Neural progenitor cell (in vitro differentiated cells): ENCODE results near the gene KBTBD4. TPM values are rescaled to one million over a fixed set of nuclear protein-coding genes. Genes with fewer than 3 reads are reported as not detected.

Experiments used
- DNase-seq: peaks from one replicate; pipeline ENCODE4 v3.0.0-alpha.2; 2016; ENCODE audit warnings: low spot score
- H2AFZ ChIP-seq: fragments of 200-600 bp; sonication (generic); replicated peaks from 2 replicates; pipeline ENCODE4 v1.6.1; 2016; ENCODE audit warnings: antibody characterized with exemption
- H3F3A ChIP-seq: fragments of 200-600 bp; sonication (generic); 2 replicates; pipeline ENCODE4 v1.6.1; 2016; ENCODE audit warnings: antibody characterized with exemption, low read depth
- H3K27ac ChIP-seq: fragments of 200-600 bp; sonication (generic); 2 replicates; pipeline ENCODE4 v1.5.1; 2016; ENCODE audit warnings: mild to moderate bottlenecking
- H3K27me3 ChIP-seq: fragments of 200-600 bp; sonication (generic); 2 replicates; pipeline ENCODE4 v1.6.1; 2016; ENCODE audit warnings: mild to moderate bottlenecking, moderate library complexity
- H3K36me3 ChIP-seq: fragments of 200-600 bp; sonication (generic); 2 replicates; pipeline ENCODE4 v1.5.1; 2016
- H3K4me1 ChIP-seq: fragments of 200-600 bp; sonication (generic); 2 replicates; pipeline ENCODE4 v1.6.1; 2016; ENCODE audit warnings: mixed run types
- H3K4me2 ChIP-seq: fragments of 200-600 bp; sonication (generic); 2 replicates; pipeline ENCODE4 v1.6.1; 2016
- H3K4me3 ChIP-seq: fragments of 200-600 bp; sonication (generic); 2 replicates; pipeline ENCODE4 v1.5.1; 2016
- H3K79me2 ChIP-seq: fragments of 200-600 bp; sonication (generic); 2 replicates; pipeline ENCODE4 v1.6.1; 2016; ENCODE audit warnings: low read depth
- H3K9ac ChIP-seq: fragments of 200-600 bp; sonication (generic); 2 replicates; pipeline ENCODE4 v1.6.1; 2016
- H3K9me3 ChIP-seq: fragments of 200-600 bp; sonication (generic); 2 replicates; pipeline ENCODE4 v1.5.1; 2016; ENCODE audit warnings: low read depth
- H4K20me1 ChIP-seq: fragments of 200-600 bp; sonication (generic); 2 replicates; pipeline ENCODE4 v1.6.1; 2016; ENCODE audit warnings: low read depth
- H3K27ac Mint-ChIP-seq: 3 replicates; pipeline ENCODE4 v1.8.0; 2021; ENCODE audit warnings: mixed read lengths
- H3K27me3 Mint-ChIP-seq: 2 replicates; pipeline ENCODE4 v1.8.0; 2022; ENCODE audit warnings: low read depth, mild to moderate bottlenecking, inconsistent platforms, moderate library complexity, mixed read lengths; ENCODE audit not compliant: insufficient read depth
- H3K36me3 Mint-ChIP-seq: 3 replicates; pipeline ENCODE4 v1.8.0; 2021; ENCODE audit warnings: mixed read lengths
- H3K4me1 Mint-ChIP-seq: 3 replicates; pipeline ENCODE4 v1.8.0; 2021; ENCODE audit warnings: mixed read lengths
- H3K4me3 Mint-ChIP-seq: 3 replicates; pipeline ENCODE4 v1.8.0; 2021; ENCODE audit warnings: mild to moderate bottlenecking, moderate library complexity, mixed read lengths
- H3K9me3 Mint-ChIP-seq: 3 replicates; pipeline ENCODE4 v1.8.0; 2020; ENCODE audit warnings: mixed read lengths
- CTCF ChIP-seq: fragments of 200-600 bp; sonication (generic); IDR thresholded peaks from 2 replicates; pipeline ENCODE4 v1.5.1; 2017; ENCODE audit warnings: antibody characterized with exemption, mild to moderate bottlenecking
- EZH2 ChIP-seq: fragments of 200-600 bp; sonication (generic); IDR thresholded peaks from 2 replicates; pipeline ENCODE4 v1.6.1; 2017; ENCODE audit warnings: antibody characterized with exemption, mild to moderate bottlenecking, moderate library complexity
- EZH2phosphoT487 ChIP-seq: fragments of 200-600 bp; sonication (generic); IDR thresholded peaks from 2 replicates; pipeline ENCODE4 v1.6.1; 2017; ENCODE audit warnings: antibody characterized with exemption
- total RNA-seq: library from RNA; depleted of rRNA; stranded (reverse); fragments of >200 nt; gene quantifications from 2 replicates; pipeline ENCODE4 v1.2.3, GENCODE V29; 2015; ENCODE audit warnings: low replicate concordance

The KBTBD4 gene
- total RNA-seq, 1 donor from 2014 or later, result 19.5 TPM

- no peak overlapping the region for H3K4me3 ChIP-seq
- H3F3A ChIP-seq, result peaks cover 8% of the 10 kb centered on the region
- no peaks in the 10 kb centered on the region for H3K9me3 ChIP-seq
- Mint-ChIP-seq H3K4me3 (no peak overlapping the region), H3K36me3 (peaks cover 9% of the 10 kb centered on the region), H3K27me3 (no peaks in the 10 kb centered on the region), H3K9me3 (no peaks in the 10 kb centered on the region), H3K27ac (no peak overlapping the region), H3K4me1 (peaks cover 32% of the 10 kb centered on the region)
- peaks cover 99% of the 10 kb centered on the region for H4K20me1 ChIP-seq
- H3K4me1 ChIP-seq, result peaks cover 9% of the 10 kb centered on the region
- TF ChIP-seq EZH2 (no peak), CTCF (no peak), EZH2phosphoT487 (no peak)
- H3K27ac ChIP-seq, result no peak overlapping the region
- no peak overlapping the region for H3K9ac ChIP-seq
- H3K27me3 ChIP-seq, result no peaks in the 10 kb centered on the region
- H2AFZ ChIP-seq, result no peak overlapping the region
- no peaks in the 10 kb centered on the region for H3K36me3 ChIP-seq
- H3K79me2 ChIP-seq, result peaks cover 100% of the 10 kb centered on the region
- H3K4me2 ChIP-seq, result no peak overlapping the region
- DNase-seq, result no peak
These were observed 44.0 kb downstream of the KBTBD4 start for GRCh38 chr11:47534704-47535251.

- Histone ChIP-seq H3K27me3 (no peaks in the 10 kb centered on the region), H4K20me1 (peaks cover 99% of the 10 kb centered on the region), H3K36me3 (no peaks in the 10 kb centered on the region), H3F3A (peaks cover 1% of the 10 kb centered on the region), H3K79me2 (peaks cover 100% of the 10 kb centered on the region), H3K9me3 (no peaks in the 10 kb centered on the region), H3K4me3 (no peak overlapping the region), H3K9ac (no peak overlapping the region), H2AFZ (no peak overlapping the region), H3K4me1 (peaks cover 9% of the 10 kb centered on the region), H3K27ac (peak overlapping the region; percentile 37), H3K4me2 (no peak overlapping the region)
- H3K27me3 Mint-ChIP-seq, result no peaks in the 10 kb centered on the region
- DNase-seq, result no peak
- no peak overlapping the region for H3K4me3 Mint-ChIP-seq
- peaks cover 6% of the 10 kb centered on the region for H3K36me3 Mint-ChIP-seq
- H3K9me3 Mint-ChIP-seq, result no peaks in the 10 kb centered on the region
- peaks cover 25% of the 10 kb centered on the region for H3K4me1 Mint-ChIP-seq
- no peak overlapping the region for H3K27ac Mint-ChIP-seq
- no peak for TF ChIP-seq EZH2phosphoT487
- TF ChIP-seq EZH2, result no peak
- TF ChIP-seq CTCF, result no peak
These were observed 45.0 kb downstream of the KBTBD4 start for GRCh38 chr11:47533690-47534151.

- no peak overlapping the region for H3K27ac ChIP-seq
- Mint-ChIP-seq H3K4me3 (no peak overlapping the region), H3K4me1 (peaks cover 23% of the 10 kb centered on the region), H3K36me3 (peaks cover 7% of the 10 kb centered on the region), H3K27me3 (no peaks in the 10 kb centered on the region), H3K27ac (peak overlapping the region; percentile 48), H3K9me3 (no peaks in the 10 kb centered on the region)
- no peak overlapping the region for H3K4me2 ChIP-seq
- no peaks in the 10 kb centered on the region for H3K9me3 ChIP-seq
- H3K9ac ChIP-seq, result no peak overlapping the region
- peaks cover 100% of the 10 kb centered on the region for H3K79me2 ChIP-seq
- H2AFZ ChIP-seq, result no peak overlapping the region
- H3K4me3 ChIP-seq, result no peak overlapping the region
- no peaks in the 10 kb centered on the region for H3F3A ChIP-seq
- peaks cover 99% of the 10 kb centered on the region for H4K20me1 ChIP-seq
- H3K36me3 ChIP-seq, result no peaks in the 10 kb centered on the region
- DNase-seq, result peak; percentile 50
- no peaks in the 10 kb centered on the region for H3K27me3 ChIP-seq
- TF ChIP-seq CTCF (no peak), EZH2phosphoT487 (no peak), EZH2 (no peak)
- H3K4me1 ChIP-seq, result peaks cover 9% of the 10 kb centered on the region
These were observed 46.1 kb downstream of the KBTBD4 start for GRCh38 chr11:47532597-47533213.
